Caki2 (cell line): ENCODE data around the gene SLC25A18. TPM values are rescaled to one million over a fixed set of nuclear protein-coding genes. Genes with fewer than 3 reads are reported as not detected.

Source experiments
- DNase-seq: peaks from one replicate; pipeline ENCODE4 v3.0.0-alpha.2; 2015; ENCODE audit warnings: low read depth
- in situ Hi-C: cut with HindIII; loops from 2 replicates; pipeline ENCODE4 v1.10.0; 2016; ENCODE audit warnings: low sequenced_read_pairs, low pct_unique_long_range_greater_than_20kb, mixed read lengths
- total RNA-seq: library from RNA; depleted of rRNA; stranded (reverse); fragments of >200 nt; shearing (Covaris generic); gene quantifications from 2 replicates; pipeline ENCODE4 v1.2.3, GENCODE V29; 2014; ENCODE audit warnings: low replicate concordance; rRNA removed

The SLC25A18 gene
- total RNA-seq, 1 experiment from 2014 or later, result not detected

DNA sequence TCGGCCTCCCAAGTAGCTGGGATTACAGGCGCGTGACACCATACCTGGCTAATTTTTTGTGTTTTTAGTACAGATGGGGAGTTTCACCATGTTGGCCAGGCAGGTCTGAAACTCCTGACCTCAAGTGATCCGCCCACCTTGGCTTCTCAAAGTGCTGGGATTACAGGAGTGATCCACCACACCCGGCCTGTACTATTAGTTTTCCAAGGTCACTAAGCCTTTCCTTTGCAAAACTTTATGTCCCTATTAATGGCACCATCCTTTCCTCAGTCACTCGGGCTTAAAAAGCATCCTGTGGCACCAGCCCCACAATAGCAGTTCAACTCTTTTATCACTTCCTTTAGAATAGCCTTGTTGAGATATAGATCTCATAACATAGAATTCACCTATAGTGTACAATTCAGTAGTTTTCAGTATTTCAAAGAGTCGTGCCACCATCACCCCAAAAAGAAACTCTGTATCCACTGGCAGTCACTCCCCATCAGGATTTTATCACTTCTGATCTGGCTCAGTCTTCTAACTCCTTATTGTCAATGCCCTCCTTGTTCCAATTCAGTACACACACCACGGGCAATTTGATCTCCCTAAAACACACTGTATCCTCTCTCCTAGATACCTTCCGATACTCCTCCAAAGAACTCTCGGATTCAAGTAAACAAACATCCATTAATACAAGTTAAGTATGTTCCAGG, 74.3 kb downstream of the SLC25A18 start:
- in situ Hi-C loops, result no loop called here
- DNase-seq, result no peak

DNA sequence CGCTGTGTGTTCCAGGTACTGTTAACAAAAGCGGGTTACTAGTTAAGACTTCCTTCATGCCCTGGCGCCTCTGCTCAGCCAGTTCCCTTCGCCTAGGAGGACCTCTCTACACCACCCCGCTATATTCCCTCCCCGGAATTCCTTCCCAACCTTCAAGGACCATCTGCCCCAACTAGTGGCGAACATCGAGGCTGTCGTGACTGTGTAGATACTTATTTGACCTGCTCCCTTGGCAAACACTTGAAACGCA, 74.8 kb downstream of the SLC25A18 start:
- in situ Hi-C loops, result no loop called here
- DNase-seq, result no peak

DNA sequence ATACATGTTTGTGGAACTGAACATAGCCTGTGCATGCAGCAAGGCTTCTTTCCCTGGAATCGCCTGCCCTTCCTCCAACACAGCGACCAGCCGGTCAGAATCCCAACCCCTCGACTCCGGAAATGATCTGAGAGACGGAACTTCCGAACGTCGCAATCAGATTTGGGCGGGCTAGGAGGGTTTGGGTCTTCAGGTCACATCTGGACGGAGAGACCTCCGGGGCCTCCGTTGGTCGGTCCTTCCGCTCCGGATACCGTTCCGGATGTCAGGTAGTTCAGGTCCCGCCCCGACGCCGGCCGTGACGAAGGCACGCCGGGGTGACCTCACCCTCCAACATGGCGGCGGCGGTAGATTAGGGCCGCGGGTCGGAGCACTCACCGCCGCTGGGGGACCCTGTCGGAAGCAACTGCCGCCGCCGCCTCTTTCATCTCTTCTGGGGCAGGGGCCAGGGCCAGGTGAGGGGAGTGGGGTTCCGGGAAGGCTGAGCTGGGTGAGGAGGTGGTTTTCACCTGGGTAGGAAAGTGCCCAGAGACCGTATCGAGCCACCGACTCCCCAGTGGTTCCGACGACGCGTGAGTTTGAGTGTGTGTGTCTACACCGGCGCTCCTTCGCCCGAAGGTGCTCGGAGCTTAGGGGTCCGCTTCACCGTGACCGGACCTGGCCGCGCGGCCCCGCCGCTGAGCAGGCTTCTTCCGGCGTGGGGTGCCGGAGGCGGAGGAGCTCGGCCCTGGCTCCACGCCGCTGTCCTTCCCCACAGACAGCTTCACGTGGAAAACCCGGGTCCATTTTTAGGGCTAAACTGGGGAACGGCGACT, 75.3 kb downstream of the SLC25A18 start, which contains the start of gene BCL2L13:
Gene BCL2L13, plus strand, starts transcription at position 326 of the 815 bp plus-strand sequence. CDS start 16,955 bp downstream, outside the sequence.
- in situ Hi-C loops, result no loop called here
- peak; percentile 90 for DNase-seq

DNA sequence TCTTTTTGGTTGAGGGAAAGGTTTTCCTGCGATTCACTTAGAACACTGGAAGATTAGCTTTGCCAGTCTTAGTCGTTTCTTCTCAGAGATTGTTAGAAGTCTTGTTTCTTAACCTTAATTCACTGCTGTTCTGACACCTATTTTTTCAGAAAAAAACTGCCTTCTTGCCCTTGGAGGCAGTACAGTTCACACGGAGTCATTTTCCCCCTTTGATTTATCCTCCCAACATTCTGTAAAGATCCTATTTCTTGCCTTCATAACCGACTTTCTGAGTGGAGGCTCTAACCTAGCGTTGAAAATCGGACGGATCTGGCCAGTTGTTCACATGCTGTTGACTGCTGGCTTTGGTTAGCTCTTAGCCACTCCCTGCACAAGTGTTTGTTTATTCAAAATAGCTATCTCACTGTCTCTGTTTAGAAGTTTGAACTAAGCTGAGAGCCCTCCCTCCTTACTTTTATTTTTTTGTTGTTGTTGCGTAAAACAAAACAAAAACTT, 76.0 kb downstream of the SLC25A18 start:
- peak; percentile 64 for DNase-seq
- in situ Hi-C loops, result no loop called here

Other genes with a start within 250 kb of the SLC25A18 start
- gene CECR2, start 194.0 kb upstream of the SLC25A18 start, total RNA-seq, result 0.06 and 0.24 TPM in 2 replicates
- gene ATP6V1E1, start 65.3 kb downstream of the SLC25A18 start, total RNA-seq, result 271 and 299 TPM in 2 replicates
- 120 and 135 TPM in 2 replicates for gene BCL2L13, start 75.3 kb downstream of the SLC25A18 start, total RNA-seq
- 167 and 198 TPM in 2 replicates for gene BID, start 211.0 kb downstream of the SLC25A18 start, total RNA-seq